Spleen (tissue), 11 donors: Measurements from ENCODE around the gene KSR2. TPM values are rescaled to one million over a fixed set of nuclear protein-coding genes. Genes with fewer than 3 reads are reported as not detected.

Experiments used
- DNase-seq: peaks from one replicate; pipeline ENCODE4 v3.0.0-alpha.2; 2020
- H3K27ac ChIP-seq, 8 donors: fragments of 200-600 bp; sonication (generic) in 7 of 8; 1 replicate in 4 of 8; 2 replicates in 4 of 8; pipeline versions ENCODE4 v1.5.0 to v1.8.0; 2016 to 2021; ENCODE audit warnings: inconsistent platforms in 4 of 8, mild to moderate bottlenecking in 4 of 8, moderate library complexity in 1 of 8
- H3K27me3 ChIP-seq, 7 donors: fragments of 200-600 bp; sonication (generic) in 6 of 7; replicated peaks in 1 of 7; 1 replicate in 4 of 7; 2 replicates in 3 of 7; pipeline versions ENCODE4 v1.5.0 to v1.8.0; 2016 to 2021; ENCODE audit warnings: inconsistent platforms in 3 of 7, mild to moderate bottlenecking in 1 of 7
- H3K36me3 ChIP-seq, 6 donors: fragments of 200-600 bp; sonication (generic) in 5 of 6; 1 replicate in 4 of 6; 2 replicates in 2 of 6; pipeline versions ENCODE4 v1.5.0 to v1.8.0; 2016 to 2021; ENCODE audit warnings: inconsistent platforms in 2 of 6
- H3K4me1 ChIP-seq, 6 donors: fragments of 200-600 bp; sonication (generic) in 5 of 6; 1 replicate in 3 of 6; 2 replicates in 3 of 6; pipeline versions ENCODE4 v1.5.0 to v1.8.0; 2016 to 2021; ENCODE audit warnings: inconsistent platforms in 3 of 6
- H3K4me3 ChIP-seq, 8 donors: fragments of 200-600 bp; sonication (generic) in 7 of 8; 1 replicate in 4 of 8; 2 replicates in 4 of 8; pipeline versions ENCODE4 v1.5.0 to v1.8.0; 2016 to 2021; ENCODE audit warnings: inconsistent platforms in 4 of 8, mild to moderate bottlenecking in 4 of 8, moderate library complexity in 2 of 8
- H3K9me3 ChIP-seq, 8 donors: fragments of 200-600 bp; sonication (generic) in 7 of 8; 1 replicate in 4 of 8; 2 replicates in 4 of 8; pipeline versions ENCODE4 v1.5.0 to v1.8.0; 2016 to 2021; ENCODE audit warnings: inconsistent platforms in 4 of 8
- CTCF ChIP-seq, 11 experiments: fragments of 200-600 bp in 7 of 11; fragments of 450-650 bp in 4 of 11; sonication (generic) in 4 of 11; IDR thresholded peaks in 8 of 11; conservative IDR thresholded peaks in 3 of 11; 1 replicate in 7 of 11; 2 replicates in 4 of 11; pipeline versions ENCODE4 v1.4.0 to v1.8.0; 2016 to 2021; ENCODE audit warnings: antibody characterized with exemption in 11 of 11, inconsistent platforms in 4 of 11, mild to moderate bottlenecking in 1 of 11
- POLR2A ChIP-seq, 3 donors: fragments of 450-650 bp; IDR thresholded peaks; one replicate each; pipeline ENCODE4 v1.5.1; 2017; ENCODE audit warnings: antibody characterized with exemption in 3 of 3, mild to moderate bottlenecking in 1 of 3
- POLR2AphosphoS5 ChIP-seq, 3 donors: sonication (generic); formaldehyde crosslinking; IDR thresholded peaks; one replicate each; pipeline ENCODE4 v1.5.1; 2017; ENCODE audit warnings: antibody characterized with exemption in 3 of 3
- whole genome bisulfite sequencing, 5 donors: extraction: QIAGEN DNeasy Blood & Tissue Kit in 3 of 5; methylation state at CpG; one replicate each; pipeline versions ENCODE4 v1.1.5 to v1.1.7; 2013 to 2018; 5-methylcytosine and 5-hydroxymethylcytosine counted together
- intact Hi-C: fragments of 100-400 bp; cut with DNase I; formaldehyde crosslinking; loops from one replicate; pipeline ENCODE4 v1.15.0; 2023; ENCODE audit warnings: low total_unique reads
- polyA plus RNA-seq, 3 donors: library from polyadenylated mRNA; stranded (reverse); fragments of 200-250 nt; gene quantifications; one replicate each; pipeline ENCODE4 v1.2.1, GENCODE V29; 2013
- total RNA-seq, 7 donors: library from RNA; depleted of rRNA in 3 of 7; stranded (reverse); fragments of >200 nt in 3 of 7; fragmentation: NEBNext Ultra II Directional in 4 of 7; extraction: Animal tissue kit (Norgen Biotek cat#: 25700) in 4 of 7; gene quantifications; one replicate each; pipeline versions ENCODE4 v1.1.0 to v1.2.1, GENCODE V29; 2016 to 2021
- donor health status: healthy with polysubstance abuse.
- donor health status: DM: no; HTN: no; CAD: no; lungs with moderate emphysema.
- donor health status: DM: no; HTN: no; CAD: no.
- donor health status: Bipolar disorder and iron deficiency.
- donor health status: healthy.
- donor health status: DM: no; HTN: no; CAD: no.
- donor health status: DM: yes; HTN: yes; CAD: no.

Gene KSR2
- total and polyA plus RNA-seq, 10 donors = under 0.01 to 0.09 (median 0.02) TPM; not detected in 4

- no peak for TF ChIP-seq POLR2A (IDR thresholded peaks at IDR 0.05)
- TF ChIP-seq CTCF (IDR thresholded peaks at IDR 0.05 in 8 of 11, conservative IDR thresholded peaks at IDR 0.05 in 3 of 11) = no peak
- no peak for TF ChIP-seq POLR2AphosphoS5 (IDR thresholded peaks at IDR 0.05)
- Histone ChIP-seq H3K27ac (no peak overlapping the region), H3K9me3 (peaks cover 0 to 4% (median 0%) of the 10 kb centered on the region in 8 donors), H3K4me1 (no peaks in the 10 kb centered on the region), H3K27me3 (peaks cover 0 to 8% (median 0%) of the 10 kb centered on the region in 7 donors), H3K4me3 (no peak overlapping the region), H3K36me3 (no peaks in the 10 kb centered on the region)
- WGBS, 5 donors = 67 to 90% (median 85%) methylated on average over 3 of the region's 3 CpGs
- intact Hi-C loops = no loop called here
- DNase-seq = no peak
Observed at GRCh38 chr12:117461732-117462131, 507.1 kb downstream of the KSR2 start.

GRCh38 chr12:117459229-117459628 lies 509.6 kb downstream of the KSR2 start:
- Histone ChIP-seq H3K9me3 (peaks cover 0 to 8% (median 0%) of the 10 kb centered on the region in 8 donors), H3K36me3 (no peaks in the 10 kb centered on the region), H3K4me1 (no peaks in the 10 kb centered on the region), H3K27ac (no peak overlapping the region), H3K4me3 (no peak overlapping the region), H3K27me3 (peaks cover 0 to 17% (median 0%) of the 10 kb centered on the region in 7 donors)
- WGBS, 5 donors = 76 to 96% (median 83%) methylated on average over 1 of the region's 1 CpG
- intact Hi-C loops = no loop called here
- TF ChIP-seq POLR2A (IDR thresholded peaks at IDR 0.05) (no peak), CTCF (IDR thresholded peaks at IDR 0.05 in 8 of 11, conservative IDR thresholded peaks at IDR 0.05 in 3 of 11) (no peak), POLR2AphosphoS5 (IDR thresholded peaks at IDR 0.05) (no peak)
- DNase-seq = no peak

- TF ChIP-seq CTCF (IDR thresholded peaks at IDR 0.05 in 8 of 11, conservative IDR thresholded peaks at IDR 0.05 in 3 of 11) = no peak
- TF ChIP-seq POLR2AphosphoS5 (IDR thresholded peaks at IDR 0.05) = no peak
- TF ChIP-seq POLR2A (IDR thresholded peaks at IDR 0.05) = no peak
- peaks cover 0 to 5% (median 0%) of the 10 kb centered on the region in 8 donors for H3K9me3 ChIP-seq
- intact Hi-C loops = no loop called here
- H3K27ac ChIP-seq = no peak overlapping the region
- H3K4me3 ChIP-seq = no peak overlapping the region
- H3K36me3 ChIP-seq = no peaks in the 10 kb centered on the region
- H3K4me1 ChIP-seq = no peaks in the 10 kb centered on the region
- H3K27me3 ChIP-seq = peaks cover 0 to 17% (median 0%) of the 10 kb centered on the region in 7 donors
- peak; percentile 4 for DNase-seq
- 59 to 80% (median 75%) methylated on average over 3 of the region's 3 CpGs for WGBS, 5 donors
Observed at GRCh38 chr12:117457189-117457588, 511.6 kb downstream of the KSR2 start.

GRCh38 chr12:117456076-117456475 lies 512.7 kb downstream of the KSR2 start:
- WGBS, 5 donors = 81 to 91% (median 83%) methylated on average over 5 of the region's 5 CpGs
- Histone ChIP-seq H3K27ac (no peak overlapping the region), H3K27me3 (peaks cover 0 to 17% (median 0%) of the 10 kb centered on the region in 7 donors), H3K4me1 (no peaks in the 10 kb centered on the region), H3K36me3 (no peaks in the 10 kb centered on the region), H3K9me3 (peaks cover 0 to 5% (median 0%) of the 10 kb centered on the region in 8 donors), H3K4me3 (no peak overlapping the region)
- intact Hi-C loops = no loop called here
- DNase-seq = peak; percentile 33
- no peak for TF ChIP-seq POLR2A (IDR thresholded peaks at IDR 0.05)

- TF ChIP-seq POLR2AphosphoS5 (IDR thresholded peaks at IDR 0.05) = no peak
- TF ChIP-seq CTCF (IDR thresholded peaks at IDR 0.05 in 8 of 11, conservative IDR thresholded peaks at IDR 0.05 in 3 of 11) = no peak
- TF ChIP-seq POLR2A (IDR thresholded peaks at IDR 0.05) = no peak
- whole genome bisulfite sequencing, 5 donors = 75 to 87% (median 80%) methylated on average over 4 of the region's 4 CpGs
- DNase-seq = no peak
- H3K27ac ChIP-seq = no peak overlapping the region
- peaks cover 0 to 5% (median 0%) of the 10 kb centered on the region in 8 donors for H3K9me3 ChIP-seq
- H3K27me3 ChIP-seq = peaks cover 0 to 14% (median 0%) of the 10 kb centered on the region in 7 donors
- no peaks in the 10 kb centered on the region for H3K4me1 ChIP-seq
- H3K36me3 ChIP-seq = no peaks in the 10 kb centered on the region
- intact Hi-C loops = no loop called here
- H3K4me3 ChIP-seq = no peak overlapping the region
Observed at GRCh38 chr12:117453961-117454360, 514.8 kb downstream of the KSR2 start.
